ENCODE measurements around the gene CAPN12.

- no peak for TF ChIP-seq ATF3 (IDR thresholded peaks at IDR 0.05)
- TF ChIP-seq CTCF (IDR thresholded peaks at IDR 0.05; ENCODE audit: low read depth, low read length, missing input control) = no peak
- TF ChIP-seq, protein P1, sequence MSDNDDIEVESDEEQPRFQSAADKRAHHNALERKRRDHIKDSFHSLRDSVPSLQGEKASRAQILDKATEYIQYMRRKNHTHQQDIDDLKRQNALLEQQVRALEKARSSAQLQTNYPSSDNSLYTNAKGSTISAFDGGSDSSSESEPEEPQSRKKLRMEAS (IDR thresholded peaks at IDR 0.05) = no peak
- TF ChIP-seq, protein P2, sequence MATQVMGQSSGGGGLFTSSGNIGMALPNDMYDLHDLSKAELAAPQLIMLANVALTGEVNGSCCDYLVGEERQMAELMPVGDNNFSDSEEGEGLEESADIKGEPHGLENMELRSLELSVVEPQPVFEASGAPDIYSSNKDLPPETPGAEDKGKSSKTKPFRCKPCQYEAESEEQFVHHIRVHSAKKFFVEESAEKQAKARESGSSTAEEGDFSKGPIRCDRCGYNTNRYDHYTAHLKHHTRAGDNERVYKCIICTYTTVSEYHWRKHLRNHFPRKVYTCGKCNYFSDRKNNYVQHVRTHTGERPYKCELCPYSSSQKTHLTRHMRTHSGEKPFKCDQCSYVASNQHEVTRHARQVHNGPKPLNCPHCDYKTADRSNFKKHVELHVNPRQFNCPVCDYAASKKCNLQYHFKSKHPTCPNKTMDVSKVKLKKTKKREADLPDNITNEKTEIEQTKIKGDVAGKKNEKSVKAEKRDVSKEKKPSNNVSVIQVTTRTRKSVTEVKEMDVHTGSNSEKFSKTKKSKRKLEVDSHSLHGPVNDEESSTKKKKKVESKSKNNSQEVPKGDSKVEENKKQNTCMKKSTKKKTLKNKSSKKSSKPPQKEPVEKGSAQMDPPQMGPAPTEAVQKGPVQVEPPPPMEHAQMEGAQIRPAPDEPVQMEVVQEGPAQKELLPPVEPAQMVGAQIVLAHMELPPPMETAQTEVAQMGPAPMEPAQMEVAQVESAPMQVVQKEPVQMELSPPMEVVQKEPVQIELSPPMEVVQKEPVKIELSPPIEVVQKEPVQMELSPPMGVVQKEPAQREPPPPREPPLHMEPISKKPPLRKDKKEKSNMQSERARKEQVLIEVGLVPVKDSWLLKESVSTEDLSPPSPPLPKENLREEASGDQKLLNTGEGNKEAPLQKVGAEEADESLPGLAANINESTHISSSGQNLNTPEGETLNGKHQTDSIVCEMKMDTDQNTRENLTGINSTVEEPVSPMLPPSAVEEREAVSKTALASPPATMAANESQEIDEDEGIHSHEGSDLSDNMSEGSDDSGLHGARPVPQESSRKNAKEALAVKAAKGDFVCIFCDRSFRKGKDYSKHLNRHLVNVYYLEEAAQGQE (IDR thresholded peaks at IDR 0.05) = no peak
- no peak for TF ChIP-seq RAD21 (IDR thresholded peaks at IDR 0.05)
Measured at GRCh38 chr19:38784224-38784623, 40.0 kb upstream of the CAPN12 start.
